Fibroblast of pulmonary artery (primary cell): Measurements from ENCODE around the gene GRIN2C.

ENCODE experiments used
- DNase-seq: peaks from one replicate; pipeline ENCODE4 v3.0.0-alpha.2; 2010; ENCODE audit warnings: low read depth
- H3K4me3 ChIP-seq: replicated peaks from 2 replicates; pipeline ENCODE4 v1.5.1; 2011; ENCODE audit warnings: low read depth, mild to moderate bottlenecking, control low read depth, low read length, moderate library complexity
- CTCF ChIP-seq: IDR thresholded peaks from 2 replicates; pipeline ENCODE4 v1.5.1; 2011; ENCODE audit warnings: mild to moderate bottlenecking, control low read depth, low read length, inconsistent platforms; ENCODE audit errors: missing control alignments

Gene GRIN2C

DNA sequence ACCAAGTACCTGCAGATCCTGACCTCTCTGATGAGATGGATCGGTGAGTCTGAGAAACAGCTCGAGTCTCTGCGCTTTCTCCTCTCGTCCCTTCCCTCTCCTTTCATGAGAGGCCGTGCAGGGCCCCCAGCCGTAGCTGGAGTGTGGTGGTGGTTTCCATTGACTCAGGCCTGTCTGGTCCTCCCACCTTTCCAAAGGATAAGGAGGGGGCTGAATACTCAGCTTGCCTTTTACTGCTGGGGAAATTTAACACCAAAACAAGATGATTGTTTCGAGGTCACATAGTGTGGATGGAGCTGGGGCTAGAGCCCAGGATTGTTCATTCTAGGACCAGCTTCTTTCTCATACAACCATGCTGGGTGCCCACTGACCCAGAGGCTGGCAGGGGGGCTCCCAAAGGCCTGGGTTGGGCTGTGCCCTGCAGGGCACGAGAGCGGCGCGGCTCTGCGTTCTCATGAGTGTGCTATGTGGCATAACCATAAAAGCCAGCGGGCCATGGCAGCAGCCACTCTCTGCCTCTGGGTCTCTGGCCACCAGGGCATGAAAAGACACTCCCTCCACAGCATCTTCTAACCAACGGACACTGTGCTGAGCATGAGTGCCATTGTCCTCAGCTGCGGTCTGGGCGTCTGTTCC lies 39.8 kb downstream of the GRIN2C start:
- DNase-seq = no peak
- no peak overlapping the region for H3K4me3 ChIP-seq
- TF ChIP-seq CTCF = no peak

GRCh38 chr17:74818291-74818938 lies 41.3 kb downstream of the GRIN2C start:
- H3K4me3 ChIP-seq = no peak overlapping the region
- TF ChIP-seq CTCF = no peak
- DNase-seq = no peak

DNA sequence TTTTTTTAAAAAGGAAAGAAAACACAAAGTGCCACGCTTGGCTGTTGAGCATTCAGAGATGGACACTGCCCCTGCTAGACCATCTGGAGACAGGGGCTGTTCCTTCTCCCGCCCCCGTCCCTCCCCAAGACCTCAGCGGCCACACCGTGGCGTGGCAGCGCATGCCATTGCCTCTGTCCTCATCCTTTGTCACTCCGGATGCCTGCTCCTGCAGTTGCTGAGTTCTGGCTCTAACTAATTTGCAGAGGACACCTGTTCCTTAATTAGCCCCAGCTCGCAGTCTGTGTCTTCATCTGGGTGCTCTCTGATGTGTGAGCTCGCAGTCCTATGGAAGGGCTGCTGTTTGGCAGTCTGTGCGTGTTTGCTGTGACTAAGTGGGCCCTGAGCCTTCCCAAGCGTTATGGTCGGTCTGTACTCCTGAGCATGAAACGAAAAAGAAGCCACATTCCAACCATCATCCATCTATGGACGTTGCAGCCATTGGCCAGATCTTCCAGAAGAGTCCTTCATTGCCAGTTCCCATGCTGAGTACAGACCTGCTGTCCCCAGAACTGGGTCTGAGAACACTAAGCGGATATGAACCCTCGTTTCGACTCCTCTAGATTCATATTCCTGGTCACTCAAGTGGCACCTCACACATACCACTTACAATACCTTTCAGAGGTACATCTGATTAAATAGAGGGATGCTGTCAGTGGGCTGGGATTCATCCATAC lies 42.6 kb downstream of the GRIN2C start:
- no peak for DNase-seq
- TF ChIP-seq CTCF = no peak
- H3K4me3 ChIP-seq = no peak overlapping the region

DNA sequence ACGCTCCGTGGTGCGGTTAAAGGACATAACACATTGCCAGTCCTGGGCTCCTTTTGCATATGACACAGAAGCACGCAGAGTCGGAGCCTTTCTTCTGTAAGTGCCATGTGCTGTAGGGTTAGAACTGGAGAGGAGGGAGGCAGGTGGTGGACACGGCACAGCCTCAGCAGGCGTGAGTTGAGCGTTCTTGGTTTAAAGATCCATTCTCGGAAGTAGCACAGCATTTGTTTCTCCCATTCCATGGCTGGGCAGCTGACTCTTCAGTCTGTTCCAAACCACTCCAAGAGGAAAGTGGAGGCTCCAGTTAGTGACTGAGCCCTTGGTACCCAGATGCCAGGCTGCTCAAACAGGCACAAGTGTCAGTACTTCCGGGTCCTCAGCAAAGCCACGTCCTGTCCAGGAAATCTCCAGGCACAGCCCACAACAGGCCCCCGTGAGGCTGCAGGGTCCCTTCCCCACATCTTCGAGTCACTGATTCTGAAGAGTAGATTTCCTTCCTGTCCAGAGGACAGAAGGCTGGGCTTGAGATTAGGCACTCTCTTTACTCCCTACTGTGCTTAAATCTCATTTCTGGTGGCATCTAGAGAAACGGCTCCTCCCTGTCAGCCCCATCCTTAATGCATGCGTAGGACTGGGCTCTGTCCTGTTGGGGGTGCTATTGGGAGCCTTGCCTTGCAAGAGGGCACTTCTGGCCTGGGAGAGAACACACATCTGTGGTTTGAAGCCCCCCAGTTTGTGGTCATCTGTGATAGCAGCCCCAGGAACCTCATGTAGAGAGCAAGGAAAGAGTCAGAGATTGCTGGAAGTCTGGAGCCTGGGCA lies 43.9 kb downstream of the GRIN2C start:
- H3K4me3 ChIP-seq = no peak overlapping the region
- peak; percentile 29 for TF ChIP-seq CTCF
- DNase-seq = no peak

- no peak for DNase-seq
- H3K4me3 ChIP-seq = no peak overlapping the region
- no peak for TF ChIP-seq CTCF
Measured at GRCh38 chr17:74815067-74815466, 44.6 kb downstream of the GRIN2C start.

DNA sequence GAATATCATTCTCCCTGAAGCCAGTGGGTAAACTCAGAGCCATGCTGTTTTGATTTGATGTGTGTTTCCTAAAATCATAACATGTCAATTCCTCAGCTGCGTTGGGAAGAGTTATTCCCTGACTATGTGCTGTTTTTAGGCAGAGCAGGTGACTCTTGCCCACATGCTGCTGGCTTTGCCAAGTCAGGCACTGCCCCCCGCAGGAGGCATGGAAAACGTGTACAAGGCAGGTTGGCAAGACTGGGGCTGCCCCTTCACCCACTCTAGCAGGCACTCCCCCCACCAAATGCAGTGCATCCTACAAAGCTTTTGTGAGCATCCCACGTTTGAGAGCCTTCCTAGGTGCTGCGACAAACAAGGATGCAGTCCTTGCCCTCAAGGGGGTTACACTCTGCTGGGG lies 45.2 kb downstream of the GRIN2C start:
- TF ChIP-seq CTCF = no peak

More for the DNA sequence above, 45.2 kb downstream of the GRIN2C start:
- no peak overlapping the region for H3K4me3 ChIP-seq
- no peak for DNase-seq
